ENCODE measurements around the gene ZNFX1. TPM values are rescaled to one million over a fixed set of nuclear protein-coding genes. Genes with fewer than 3 reads are reported as not detected.
A peak's percentile ranks its signal among the peaks of the same experiment; 100 is the strongest.

The ZNFX1 gene
- total and polyA plus RNA-seq, 9 of the 15 experiments (the other 6 are each of a cell fraction or from before 2014, with no cell fraction given), result 3.8 to 13.8 (median 10.3) TPM

GRCh38 chr20:49285813-49286494 is 8.1 kb upstream of the ZNFX1 start (continued):
- TF ChIP-seq PCBP2 (IDR thresholded peaks at IDR 0.05; ENCODE audit: low read depth, low read length, poor library complexity, severe bottlenecking) (no peak), HCFC1 (IDR thresholded peaks at IDR 0.05; ENCODE audit: low read depth, low read length) (no peak), NCOR1 (IDR thresholded peaks at IDR 0.05) (peak; percentile 8; the same call in 1 of the 2 replicates), HBP1 (CRISPR knock-in tag; IDR thresholded peaks at IDR 0.05) (peak; percentile 22; the same call in 1 of the 2 replicates), RFX7 (CRISPR knock-in tag; IDR thresholded peaks at IDR 0.05) (no peak), TCF3 (CRISPR knock-in tag; IDR thresholded peaks at IDR 0.05) (no peak), HDAC1 (IDR thresholded peaks at IDR 0.05) (no peak)

- FAIRE-seq (no peak), ATAC-seq (no peak), DNase-seq (ENCODE audit: extremely low read depth in 1 of 4, low spot score in 3 of 4) (no peak)
- Histone ChIP-seq H2AFZ (ENCODE audit: low read depth, low read length) (no peak overlapping the region), H3K4me3 (peak overlapping the region; percentile 93; the same call in 1 of the 2 replicates), H3K4me1 (replicated peaks in 1 of 2; ENCODE audit: control insufficient read depth in 2 of 2, insufficient read depth in 2 of 2, low read length in 2 of 2) (peaks cover 7 to 47% of the 10 kb centered on the region in 2 experiments), H3K27me3 (ENCODE audit: control insufficient read depth in 2 of 2, insufficient read depth in 2 of 2, low read length in 2 of 2) (no peaks in the 10 kb centered on the region), H3K9me3 (replicated peaks; ENCODE audit: control insufficient read depth, insufficient read depth, low read depth, low read length) (peaks cover 2% of the 10 kb centered on the region; the same call in 1 of the 2 replicates), H3K9me1 (ENCODE audit: control insufficient read depth, insufficient read depth, low read length) (peaks cover 21% of the 10 kb centered on the region), H4K20me1 (replicated peaks; ENCODE audit: control insufficient read depth, insufficient read depth, low read length) (peaks cover 90% of the 10 kb centered on the region), H3K36me3 (ENCODE audit: control insufficient read depth, insufficient read depth, low read length) (peaks cover 100% of the 10 kb centered on the region), H3K4me2 (ENCODE audit: insufficient read depth, low read length) (peak overlapping the region; percentile 50), H3K27ac (ENCODE audit: extremely low read depth, low read depth, low read length) (peak overlapping the region; percentile 66; the same call in 2 of the 3 replicates), H3K9ac (ENCODE audit: insufficient read depth in 1 of 2, low read depth in 2 of 2, low read length in 2 of 2) (peak overlapping the region in 1 of 2 experiments; percentile 35; a peak in 2 of 4 replicates), H3K79me2 (ENCODE audit: control insufficient read depth, insufficient read depth, low read length) (peaks cover 88% of the 10 kb centered on the region)
- CTCF ChIA-PET (ENCODE audit: low intra/inter-chr PET ratio), result no interaction called here
- in situ Hi-C loops (cut with MboI) (no loop called here), intact Hi-C loops (cut with micrococcal nuclease) (no loop called here)
- WGBS (ENCODE audit: insufficient coverage, low coverage, missing lambda C conversion rate), result 33% methylated on average over 1 of the region's 1 CpG
- POLR2A ChIA-PET, result interaction anchor here (0.6 to 0.8 kb wide), 5 partner anchors 13 to 344 kb away, joined by 3 read pairs; no protein-coding TSS in a partner anchor
- BruUV-seq (replicated peaks), result no TSS peak
- no peak for TF ChIP-seq ZBED1 (IDR thresholded peaks at IDR 0.05)
- TF ChIP-seq ZNF316 (IDR thresholded peaks at IDR 0.05), result no peak
- TF ChIP-seq ZNF184 (CRISPR knock-in tag; IDR thresholded peaks at IDR 0.05), result no peak
- TF ChIP-seq ZNF764 (CRISPR knock-in tag; IDR thresholded peaks at IDR 0.05; ENCODE audit: low read depth), result no peak
- no peak for TF ChIP-seq FOXP4 (CRISPR knock-in tag; IDR thresholded peaks at IDR 0.05; ENCODE audit: borderline replicate concordance)
- TF ChIP-seq KDM1A (IDR thresholded peaks at IDR 0.05), result no peak
- TF ChIP-seq ZNF133 (CRISPR knock-in tag; IDR thresholded peaks at IDR 0.05), result no peak
- TF ChIP-seq GTF2A2 (tag; IDR thresholded peaks at IDR 0.05), result no peak
- TF ChIP-seq ZNF277 (CRISPR knock-in tag; IDR thresholded peaks at IDR 0.05; ENCODE audit: borderline replicate concordance), result no peak
Measured at GRCh38 chr20:49285233-49285668, 7.4 kb upstream of the ZNFX1 start.
